ENCODE data around the gene SPATA2. TPM values are rescaled to one million over a fixed set of nuclear protein-coding genes. Genes with fewer than 3 reads are reported as not detected.
"Not testable (repeated sequence)": the region's sequence is repeated elsewhere in the genome, so short reads cannot be mapped to it uniquely, and the experiment has no call there.

Gene SPATA2
- total RNA-seq, 1 donor from 2014 or later: 8.0 TPM

- peaks cover 1% of the 10 kb centered on the region for H3K4me1 Mint-ChIP-seq
- H3K36me3 Mint-ChIP-seq: peaks cover 23% of the 10 kb centered on the region
- no peak for DNase-seq (ENCODE audit: low spot score in 2 of 2, unreplicated experiment in 2 of 2)
- H3K4me3 Mint-ChIP-seq: no peak overlapping the region
- H3K9me3 Mint-ChIP-seq: no peaks in the 10 kb centered on the region
- TF ChIP-seq CTCF (IDR thresholded peaks at IDR 0.05; ENCODE audit: unreplicated experiment): no peak
- no peaks in the 10 kb centered on the region for H3K27me3 Mint-ChIP-seq (ENCODE audit: low read depth)
- H3K27ac Mint-ChIP-seq: no peak overlapping the region
Measured at GRCh38 chr20:49904440-49905214, 10.7 kb downstream of the SPATA2 start.

- H3K27me3 Mint-ChIP-seq (ENCODE audit: low read depth): no peaks in the 10 kb centered on the region
- peaks cover 6% of the 10 kb centered on the region for H3K9me3 Mint-ChIP-seq
- no peak for DNase-seq (ENCODE audit: low spot score in 2 of 2, unreplicated experiment in 2 of 2)
- no peak overlapping the region for H3K4me3 Mint-ChIP-seq
- peaks cover 18% of the 10 kb centered on the region for H3K36me3 Mint-ChIP-seq
- H3K4me1 Mint-ChIP-seq: peaks cover 4% of the 10 kb centered on the region
- no peak overlapping the region for H3K27ac Mint-ChIP-seq
- TF ChIP-seq CTCF (IDR thresholded peaks at IDR 0.05; ENCODE audit: unreplicated experiment): no peak
Measured at GRCh38 chr20:49901588-49901987, 13.7 kb downstream of the SPATA2 start.

- H3K27me3 Mint-ChIP-seq (ENCODE audit: low read depth): no peaks in the 10 kb centered on the region
- no peak overlapping the region for H3K4me3 Mint-ChIP-seq
- peaks cover 6% of the 10 kb centered on the region for H3K9me3 Mint-ChIP-seq
- H3K4me1 Mint-ChIP-seq: peaks cover 4% of the 10 kb centered on the region
- peaks cover 7% of the 10 kb centered on the region for H3K36me3 Mint-ChIP-seq
- no peak overlapping the region for H3K27ac Mint-ChIP-seq
- no peak for DNase-seq (ENCODE audit: low spot score in 2 of 2, unreplicated experiment in 2 of 2)
- no peak for TF ChIP-seq CTCF (IDR thresholded peaks at IDR 0.05; ENCODE audit: unreplicated experiment)
Measured at GRCh38 chr20:49899541-49900383, 15.6 kb downstream of the SPATA2 start.

- Mint-ChIP-seq H3K36me3 (no peaks in the 10 kb centered on the region), H3K27me3 (ENCODE audit: low read depth) (no peaks in the 10 kb centered on the region), H3K4me1 (peaks cover 23% of the 10 kb centered on the region), H3K4me3 (no peak overlapping the region), H3K27ac (no peak overlapping the region), H3K9me3 (peaks cover 6% of the 10 kb centered on the region)
- no peak for TF ChIP-seq CTCF (IDR thresholded peaks at IDR 0.05; ENCODE audit: unreplicated experiment)
- DNase-seq (ENCODE audit: low spot score in 2 of 2, unreplicated experiment in 2 of 2): no peak
Measured at GRCh38 chr20:49896204-49896603, 19.1 kb downstream of the SPATA2 start.

GRCh38 chr20:49895474-49896093 is 19.7 kb downstream of the SPATA2 start:
- H3K27ac Mint-ChIP-seq; H3K4me3 Mint-ChIP-seq; H3K27me3 Mint-ChIP-seq (ENCODE audit: low read depth); DNase-seq (ENCODE audit: low spot score in 2 of 2, unreplicated experiment in 2 of 2); H3K9me3 Mint-ChIP-seq; H3K36me3 Mint-ChIP-seq: not testable (repeated sequence)
- peaks cover 26% of the 10 kb centered on the region for H3K4me1 Mint-ChIP-seq

GRCh38 chr20:49894073-49894470 is 21.3 kb downstream of the SPATA2 start:
- Mint-ChIP-seq H3K4me3 (no peak overlapping the region), H3K27ac (no peak overlapping the region), H3K27me3 (ENCODE audit: low read depth) (no peaks in the 10 kb centered on the region), H3K4me1 (peaks cover 32% of the 10 kb centered on the region), H3K36me3 (no peaks in the 10 kb centered on the region), H3K9me3 (peaks cover 6% of the 10 kb centered on the region)
- DNase-seq (ENCODE audit: low spot score in 2 of 2, unreplicated experiment in 2 of 2): no peak
- no peak for TF ChIP-seq CTCF (IDR thresholded peaks at IDR 0.05; ENCODE audit: unreplicated experiment)
